ENCODE measurements around the gene UBR4. TPM values are rescaled to one million over a fixed set of nuclear protein-coding genes. Genes with fewer than 3 reads are reported as not detected.
"Not testable (repeated sequence)": the region's sequence is repeated elsewhere in the genome, so short reads cannot be mapped to it uniquely, and the experiment has no call there.

The UBR4 gene
- total RNA-seq, 3 donors from 2014 or later = 108 to 159 (median 128) TPM

- intact Hi-C loops (cut with DNase I, micrococcal nuclease) = no loop called here
- DNase-seq = no peak
Measured at GRCh38 chr1:19190468-19190867, 19.6 kb downstream of the UBR4 start.

GRCh38 chr1:19189270-19189669, 20.8 kb downstream of the UBR4 start:
- no peak for DNase-seq
- ATAC-seq = no peak
- TF ChIP-seq CTCF (IDR thresholded peaks at IDR 0.05) = no peak
- peaks cover 6% of the 10 kb centered on the region for H3K36me3 ChIP-seq (ENCODE audit: low read depth)
- H3K4me3 ChIP-seq = no peak overlapping the region
- intact Hi-C loops (cut with DNase I, micrococcal nuclease) = no loop called here
- no peaks in the 10 kb centered on the region for H3K9me3 ChIP-seq
- H3K4me1 ChIP-seq (ENCODE audit: low read depth) = no peaks in the 10 kb centered on the region

More at GRCh38 chr1:19190468-19190867, 19.6 kb downstream of the UBR4 start:
- Histone ChIP-seq H3K9me3 (no peaks in the 10 kb centered on the region), H3K4me1 (ENCODE audit: low read depth) (no peaks in the 10 kb centered on the region), H3K4me3 (no peak overlapping the region), H3K36me3 (ENCODE audit: low read depth) (no peaks in the 10 kb centered on the region)
- ATAC-seq = no peak
- no peak for TF ChIP-seq CTCF (IDR thresholded peaks at IDR 0.05)

DNA sequence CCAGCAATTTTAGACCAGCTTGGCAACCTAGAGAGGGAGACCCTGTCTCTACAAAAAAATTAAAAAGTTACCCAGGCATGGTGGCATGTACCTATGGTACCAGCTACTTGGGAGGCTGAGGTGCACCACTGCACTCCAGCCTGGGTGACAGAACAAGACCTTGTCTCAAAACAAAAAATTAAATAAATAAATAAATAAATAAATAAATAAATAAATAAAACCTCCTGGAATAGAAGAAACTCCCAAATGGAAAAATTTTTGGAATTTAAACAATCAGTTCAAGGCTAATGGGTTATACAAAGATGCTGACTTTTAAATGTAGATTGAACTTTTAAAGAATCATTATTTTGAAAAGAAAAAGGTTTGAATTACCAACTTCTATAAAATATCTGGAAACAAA, 22.2 kb downstream of the UBR4 start:
- Histone ChIP-seq H3K4me3 (no peak overlapping the region), H3K9me3 (no peaks in the 10 kb centered on the region), H3K4me1 (ENCODE audit: low read depth) (no peaks in the 10 kb centered on the region), H3K36me3 (ENCODE audit: low read depth) (peaks cover 17% of the 10 kb centered on the region)
- TF ChIP-seq CTCF (IDR thresholded peaks at IDR 0.05) = no peak
- DNase-seq = no peak
- no peak for ATAC-seq
- intact Hi-C loops (cut with DNase I, micrococcal nuclease) = no loop called here

DNA sequence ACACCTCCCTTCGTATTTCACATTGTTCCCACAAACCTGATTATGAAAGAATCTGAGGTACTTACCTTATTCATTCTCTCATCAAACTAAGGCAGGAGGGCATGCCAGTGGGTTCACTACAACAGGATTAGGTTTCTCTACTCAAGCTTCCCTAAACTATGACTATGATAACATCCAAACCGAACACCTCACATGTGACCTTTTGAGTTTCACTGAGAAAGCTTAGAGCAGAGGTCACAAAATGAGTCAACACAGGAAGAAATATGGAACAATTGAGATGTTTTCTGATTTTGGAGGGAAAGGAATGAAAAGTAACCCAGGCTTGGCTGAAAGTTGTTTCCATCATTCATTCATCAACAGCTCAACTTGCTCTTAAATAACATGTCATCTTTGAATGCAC, 24.1 kb downstream of the UBR4 start:
- intact Hi-C loops (cut with DNase I, micrococcal nuclease) = no loop called here
- ATAC-seq = no peak
- Histone ChIP-seq H3K36me3 (ENCODE audit: low read depth) (peaks cover 17% of the 10 kb centered on the region), H3K4me1 (ENCODE audit: low read depth) (no peaks in the 10 kb centered on the region), H3K4me3 (no peak overlapping the region), H3K9me3 (no peaks in the 10 kb centered on the region)
- no peak for TF ChIP-seq CTCF (IDR thresholded peaks at IDR 0.05)
- DNase-seq = no peak

- intact Hi-C loops (cut with DNase I, micrococcal nuclease) = no loop called here
- Histone ChIP-seq H3K4me3 (no peak overlapping the region), H3K9me3 (no peaks in the 10 kb centered on the region), H3K36me3 (ENCODE audit: low read depth) (peaks cover 17% of the 10 kb centered on the region), H3K4me1 (ENCODE audit: low read depth) (no peaks in the 10 kb centered on the region)
- DNase-seq (no peak), ATAC-seq (no peak)
- TF ChIP-seq CTCF (IDR thresholded peaks at IDR 0.05) = no peak
Measured at GRCh38 chr1:19182223-19182622, 27.8 kb downstream of the UBR4 start.

GRCh38 chr1:19180265-19180657, 29.8 kb downstream of the UBR4 start:
- H3K36me3 ChIP-seq (ENCODE audit: low read depth) = peaks cover 15% of the 10 kb centered on the region
- ATAC-seq; intact Hi-C loops (cut with DNase I, micrococcal nuclease); H3K9me3 ChIP-seq; H3K4me1 ChIP-seq (ENCODE audit: low read depth); DNase-seq; H3K4me3 ChIP-seq: not testable (repeated sequence)
